ENCODE results near the gene CD2BP2.
"Not testable (repeated sequence)": the region's sequence is repeated elsewhere in the genome, so short reads cannot be mapped to it uniquely, and the experiment has no call there.

- TF ChIP-seq POLR2A, CTCF (IDR thresholded peaks at IDR 0.05): not testable (repeated sequence)
These were observed 13.1 kb downstream of the CD2BP2 start for GRCh38 chr16:30341971-30342370.

Data from lower leg skin (tissue), 3 donors.